GM10266 (cell line): ENCODE data around the gene KCNH1.

Experiments
- DNase-seq: peaks from one replicate; pipeline ENCODE4 v3.0.0; 2012; ENCODE audit errors: extremely low spot score
- CTCF ChIP-seq: IDR thresholded peaks from 2 replicates; pipeline ENCODE4 v1.5.1; 2012; ENCODE audit warnings: mild to moderate bottlenecking, low read depth; ENCODE audit not compliant: control insufficient read depth, insufficient read depth; ENCODE audit errors: missing control alignments

The KCNH1 gene

GRCh38 chr1:210938416-210938925 lies 195.5 kb downstream of the KCNH1 start:
- no peak for DNase-seq
- no peak for TF ChIP-seq CTCF

- no peak for DNase-seq
- no peak for TF ChIP-seq CTCF
Observed at GRCh38 chr1:210937846-210938245, 196.1 kb downstream of the KCNH1 start.

- DNase-seq, result no peak
- no peak for TF ChIP-seq CTCF
Observed at GRCh38 chr1:210935905-210936304, 198.0 kb downstream of the KCNH1 start.

GRCh38 chr1:210932104-210932503 lies 201.8 kb downstream of the KCNH1 start:
- no peak for TF ChIP-seq CTCF
- no peak for DNase-seq

- DNase-seq, result no peak
- no peak for TF ChIP-seq CTCF
Observed at GRCh38 chr1:210922666-210923065, 211.3 kb downstream of the KCNH1 start.

- no peak for TF ChIP-seq CTCF
- DNase-seq, result no peak
Observed at GRCh38 chr1:210920716-210921694, 212.9 kb downstream of the KCNH1 start.

GRCh38 chr1:210920258-210920657 lies 213.7 kb downstream of the KCNH1 start:
- TF ChIP-seq CTCF, result no peak
- no peak for DNase-seq
